Upper lobe of left lung (tissue), 4 donors: ENCODE measurements around the gene NAT9.

ENCODE experiments used
- CTCF ChIP-seq, 6 experiments: fragments of 450-650 bp in 4 of 6; fragments of 200-600 bp in 2 of 6; sonication (generic) in 2 of 6; IDR thresholded peaks; one replicate each; pipeline ENCODE4 v1.5.1; 2016 to 2019; ENCODE audit warnings: antibody characterized with exemption in 6 of 6
- POLR2A ChIP-seq, 4 donors: fragments of 450-650 bp; IDR thresholded peaks; one replicate each; pipeline ENCODE4 v1.5.1; 2016 to 2017; ENCODE audit warnings: antibody characterized with exemption in 4 of 4, mild to moderate bottlenecking in 2 of 4
- POLR2AphosphoS5 ChIP-seq, 2 donors: sonication (generic); formaldehyde crosslinking; IDR thresholded peaks; one replicate each; pipeline ENCODE4 v1.5.1; 2017; ENCODE audit warnings: antibody characterized with exemption in 2 of 2

GRCh38 chr17:74758848-74759168 lies 17.3 kb downstream of the NAT9 start:
- TF ChIP-seq CTCF (IDR thresholded peaks at IDR 0.05) = no peak
- no peak for TF ChIP-seq POLR2AphosphoS5 (IDR thresholded peaks at IDR 0.05)
- TF ChIP-seq POLR2A (IDR thresholded peaks at IDR 0.05) = no peak
